Loucy (cell line): ENCODE data around the gene NDUFV2.

ENCODE experiments used
- EZH2phosphoT487 ChIP-seq: fragments of 200-600 bp; IDR thresholded peaks from 2 replicates; pipeline ENCODE4 v1.6.1; 2018; ENCODE audit warnings: antibody characterized with exemption, mild to moderate bottlenecking, moderate library complexity, borderline replicate concordance
- TF ChIP-seq, protein P1 (sequence below): fragments of 200-600 bp; sonication (generic); conservative IDR thresholded peaks from 2 replicates; pipeline ENCODE4 v1.5.1; 2014; ENCODE audit warnings: mild to moderate bottlenecking, antibody characterized with exemption, low read length

DNA sequence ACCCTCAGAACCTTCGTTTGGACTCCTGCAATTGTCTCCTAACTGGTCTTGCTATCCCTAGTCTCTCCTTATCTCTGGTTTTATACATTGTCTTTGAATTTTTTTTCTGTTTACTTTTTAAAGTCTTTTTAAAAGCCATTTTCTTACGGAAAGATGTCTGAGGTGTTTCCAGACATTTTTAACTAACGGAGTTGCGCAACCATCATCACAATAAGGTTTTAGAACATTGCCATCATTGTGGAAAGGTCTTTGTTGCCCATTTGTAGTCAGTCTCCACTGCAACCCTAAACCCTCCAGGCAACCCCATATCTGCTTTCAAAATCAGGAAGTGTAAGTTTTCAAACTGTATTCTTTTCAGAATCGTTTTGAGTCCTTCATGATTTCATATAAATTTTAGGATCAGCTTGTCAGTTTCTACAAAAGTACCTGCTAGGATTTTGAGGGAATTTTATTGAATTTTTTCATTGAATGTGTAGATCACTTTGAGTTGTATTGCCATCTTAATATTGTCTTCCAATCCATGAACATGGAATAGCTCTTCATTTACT lies 80.4 kb downstream of the NDUFV2 start:
- TF ChIP-seq, protein P1, sequence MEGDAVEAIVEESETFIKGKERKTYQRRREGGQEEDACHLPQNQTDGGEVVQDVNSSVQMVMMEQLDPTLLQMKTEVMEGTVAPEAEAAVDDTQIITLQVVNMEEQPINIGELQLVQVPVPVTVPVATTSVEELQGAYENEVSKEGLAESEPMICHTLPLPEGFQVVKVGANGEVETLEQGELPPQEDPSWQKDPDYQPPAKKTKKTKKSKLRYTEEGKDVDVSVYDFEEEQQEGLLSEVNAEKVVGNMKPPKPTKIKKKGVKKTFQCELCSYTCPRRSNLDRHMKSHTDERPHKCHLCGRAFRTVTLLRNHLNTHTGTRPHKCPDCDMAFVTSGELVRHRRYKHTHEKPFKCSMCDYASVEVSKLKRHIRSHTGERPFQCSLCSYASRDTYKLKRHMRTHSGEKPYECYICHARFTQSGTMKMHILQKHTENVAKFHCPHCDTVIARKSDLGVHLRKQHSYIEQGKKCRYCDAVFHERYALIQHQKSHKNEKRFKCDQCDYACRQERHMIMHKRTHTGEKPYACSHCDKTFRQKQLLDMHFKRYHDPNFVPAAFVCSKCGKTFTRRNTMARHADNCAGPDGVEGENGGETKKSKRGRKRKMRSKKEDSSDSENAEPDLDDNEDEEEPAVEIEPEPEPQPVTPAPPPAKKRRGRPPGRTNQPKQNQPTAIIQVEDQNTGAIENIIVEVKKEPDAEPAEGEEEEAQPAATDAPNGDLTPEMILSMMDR: no peak
- no peak for TF ChIP-seq EZH2phosphoT487
